ENCODE results near the gene ACVR1B. TPM values are rescaled to one million over a fixed set of nuclear protein-coding genes. Genes with fewer than 3 reads are reported as not detected.

ACVR1B gene
- total and polyA plus RNA-seq, 3 donors from 2014 or later = 36.8 to 44.6 (median 37.3) TPM

- 79 to 94% methylated on average over 8 of the region's 8 CpGs for WGBS, 2 donors
- peaks cover 39% of the 10 kb centered on the region for H3K4me1 ChIP-seq
- H3K4me3 ChIP-seq = no peak overlapping the region
- H3K27ac ChIP-seq = peak overlapping the region; percentile 94 to 96
- no peaks in the 10 kb centered on the region for H3K36me3 ChIP-seq (ENCODE audit: low read depth, missing control alignments)
- no peak for DNase-seq
- no peak for TF ChIP-seq POLR2A (IDR thresholded peaks at IDR 0.05)
- no peak for TF ChIP-seq CTCF (IDR thresholded peaks at IDR 0.05)
- H3K27me3 ChIP-seq = no peaks in the 10 kb centered on the region
- intact Hi-C loops (cut with DNase I; ENCODE audit: low total_unique reads) = no loop called here
- no peaks in the 10 kb centered on the region for H3K9me3 ChIP-seq
These were observed 60.2 kb downstream of the ACVR1B start for GRCh38 chr12:52011602-52012214.

GRCh38 chr12:52013626-52014310 is 62.3 kb downstream of the ACVR1B start:
- intact Hi-C loops (cut with DNase I; ENCODE audit: low total_unique reads) = no loop called here
- DNase-seq = no peak
- Histone ChIP-seq H3K36me3 (ENCODE audit: low read depth, missing control alignments) (no peaks in the 10 kb centered on the region), H3K4me1 (peaks cover 27% of the 10 kb centered on the region), H3K9me3 (no peaks in the 10 kb centered on the region), H3K27ac (no peak overlapping the region), H3K27me3 (no peaks in the 10 kb centered on the region), H3K4me3 (peak overlapping the region in 1 of 2 donors; percentile 5)
- WGBS, 2 donors = 80 to 84% methylated on average over 16 of the region's 16 CpGs
- TF ChIP-seq CTCF (IDR thresholded peaks at IDR 0.05) (no peak), POLR2A (IDR thresholded peaks at IDR 0.05) (no peak)

- WGBS, 2 donors = 49 to 60% methylated on average over 13 to 93 of the region's 93 CpGs
- intact Hi-C loops (cut with DNase I; ENCODE audit: low total_unique reads) = no loop called here
- Histone ChIP-seq H3K27ac (no peak overlapping the region), H3K36me3 (ENCODE audit: low read depth, missing control alignments) (no peaks in the 10 kb centered on the region), H3K9me3 (no peaks in the 10 kb centered on the region), H3K4me1 (peaks cover 17% of the 10 kb centered on the region), H3K27me3 (no peaks in the 10 kb centered on the region), H3K4me3 (peak overlapping the region in 1 of 2 donors; percentile 38)
- peak; percentile 48 for DNase-seq
- TF ChIP-seq POLR2A (IDR thresholded peaks at IDR 0.05) (no peak), CTCF (IDR thresholded peaks at IDR 0.05) (no peak)
These were observed 63.4 kb downstream of the ACVR1B start for GRCh38 chr12:52014567-52015530.

DNA sequence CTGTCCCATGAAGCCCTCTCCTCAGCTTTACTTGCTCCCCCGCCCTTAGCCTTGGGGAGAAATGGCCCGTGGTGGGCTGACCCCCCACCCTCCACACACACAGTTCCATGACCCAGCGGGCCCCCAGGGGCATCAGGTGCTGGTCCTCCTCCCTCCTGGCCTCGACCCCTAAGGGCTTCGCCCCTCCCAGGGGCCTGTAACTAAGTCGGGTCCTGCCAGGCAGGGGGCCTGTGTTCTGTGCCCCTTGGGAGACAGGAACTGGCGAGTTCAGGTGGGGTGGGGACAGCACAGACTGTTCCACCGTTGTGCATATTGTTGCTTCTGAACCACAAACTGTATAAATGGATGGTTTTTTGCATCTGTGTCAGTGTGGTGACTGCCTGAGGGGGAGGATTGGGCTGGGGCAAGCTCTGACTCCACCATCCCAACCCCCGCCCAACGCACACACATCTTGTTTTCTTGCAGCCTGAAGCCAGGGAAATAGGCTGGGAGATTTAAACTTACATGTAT is 64.1 kb downstream of the ACVR1B start:
- Histone ChIP-seq H3K27ac (no peak overlapping the region), H3K27me3 (no peaks in the 10 kb centered on the region), H3K36me3 (ENCODE audit: low read depth, missing control alignments) (no peaks in the 10 kb centered on the region), H3K4me1 (peaks cover 12% of the 10 kb centered on the region), H3K4me3 (peak overlapping the region in 1 of 2 donors; percentile 38), H3K9me3 (no peaks in the 10 kb centered on the region)
- no peak for TF ChIP-seq CTCF (IDR thresholded peaks at IDR 0.05)
- no peak for TF ChIP-seq POLR2A (IDR thresholded peaks at IDR 0.05)
- DNase-seq = no peak
- intact Hi-C loops (cut with DNase I; ENCODE audit: low total_unique reads) = no loop called here
- WGBS, 2 donors = 50 to 77% methylated on average over 3 to 10 of the region's 10 CpGs
